Stimulated activated CD4-positive, alpha-beta T cell treated with anti-CD3 and anti-CD28 coated beads, TNF-alpha, amount 100 ng/mL, for 24 hours (primary cell): ENCODE measurements around the gene GPA33.

ENCODE experiments used
- DNase-seq, 3 experiments: peaks; one replicate each; pipeline ENCODE4 v3.0.0-alpha.2; 2020; ENCODE audit warnings: low read depth in 3 of 3

Gene GPA33

GRCh38 chr1:167088746-167089417 is 1.3 kb downstream of the GPA33 start:
- DNase-seq: no peak

- no peak for DNase-seq
Observed at GRCh38 chr1:167086768-167087167, 3.4 kb downstream of the GPA33 start.

GRCh38 chr1:167086033-167086432 is 4.1 kb downstream of the GPA33 start:
- no peak for DNase-seq

GRCh38 chr1:167084757-167085156 is 5.4 kb downstream of the GPA33 start:
- DNase-seq: no peak

GRCh38 chr1:167083871-167084270 is 6.3 kb downstream of the GPA33 start:
- no peak for DNase-seq

- DNase-seq: no peak
Observed at GRCh38 chr1:167083066-167083665, 7.0 kb downstream of the GPA33 start.

GRCh38 chr1:167082511-167083027 is 7.6 kb downstream of the GPA33 start:
- no peak for DNase-seq

GRCh38 chr1:167081594-167082156 is 8.5 kb downstream of the GPA33 start:
- no peak for DNase-seq

- DNase-seq: no peak
Observed at GRCh38 chr1:167077868-167078210, 12.3 kb downstream of the GPA33 start.

- no peak for DNase-seq
Observed at GRCh38 chr1:167077128-167077867, 12.9 kb downstream of the GPA33 start.

GRCh38 chr1:167076136-167076710 is 14.0 kb downstream of the GPA33 start:
- DNase-seq: no peak

- DNase-seq: no peak
Observed at GRCh38 chr1:167071286-167071685, 18.9 kb downstream of the GPA33 start.

GRCh38 chr1:167068761-167069160 is 21.4 kb downstream of the GPA33 start:
- DNase-seq: no peak

GRCh38 chr1:167067904-167068303 is 22.3 kb downstream of the GPA33 start:
- DNase-seq: no peak

GRCh38 chr1:167066333-167067122 is 23.6 kb downstream of the GPA33 start:
- DNase-seq: peak; percentile 65 to 79 (median 72)

GRCh38 chr1:167065471-167065870 is 24.7 kb downstream of the GPA33 start:
- no peak for DNase-seq

GRCh38 chr1:167064621-167065020 is 25.6 kb downstream of the GPA33 start:
- DNase-seq: no peak

GRCh38 chr1:167061073-167061464 is 29.1 kb downstream of the GPA33 start:
- no peak for DNase-seq

GRCh38 chr1:167060141-167061072 is 29.8 kb downstream of the GPA33 start:
- DNase-seq: no peak

GRCh38 chr1:167059809-167060107 is 30.4 kb downstream of the GPA33 start:
- DNase-seq: no peak
